MM.1S (cell line): ENCODE data around the gene TMED1.

Experiments
- EZH2 ChIP-seq: fragments of 300-600 bp; sonication (generic); optimal IDR thresholded peaks from 2 replicates; pipeline ENCODE3; 2017; ENCODE audit warnings: low read depth, mild to moderate bottlenecking, antibody characterized with exemption, low read length, mixed read lengths
- TF ChIP-seq, protein P1 (sequence below): fragments of 300-600 bp; sonication (generic); IDR thresholded peaks from 2 replicates; pipeline ENCODE4 v1.5.1; 2016; ENCODE audit warnings: antibody characterized with exemption, low read length, mixed read lengths

DNA sequence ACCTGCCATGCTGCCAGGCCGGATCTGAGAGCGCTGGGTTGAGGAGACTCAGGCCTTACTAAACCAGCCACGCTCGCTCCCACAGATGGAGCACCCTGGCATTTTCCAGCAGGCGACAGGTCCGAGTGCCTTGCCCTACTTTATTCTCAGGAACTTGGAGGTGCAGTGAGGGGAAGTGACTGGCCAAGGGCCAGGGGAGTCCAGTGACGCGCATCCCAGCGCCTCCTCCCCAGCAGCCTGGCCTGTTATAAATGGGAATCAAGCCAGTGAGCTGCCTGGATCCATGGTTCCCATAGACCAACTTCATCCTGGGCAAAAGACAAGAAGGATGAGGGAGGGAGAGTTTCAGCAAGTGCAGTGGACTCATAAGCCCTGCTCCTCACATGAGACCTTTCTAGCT, 35.5 kb downstream of the TMED1 start:
- TF ChIP-seq, protein P1, sequence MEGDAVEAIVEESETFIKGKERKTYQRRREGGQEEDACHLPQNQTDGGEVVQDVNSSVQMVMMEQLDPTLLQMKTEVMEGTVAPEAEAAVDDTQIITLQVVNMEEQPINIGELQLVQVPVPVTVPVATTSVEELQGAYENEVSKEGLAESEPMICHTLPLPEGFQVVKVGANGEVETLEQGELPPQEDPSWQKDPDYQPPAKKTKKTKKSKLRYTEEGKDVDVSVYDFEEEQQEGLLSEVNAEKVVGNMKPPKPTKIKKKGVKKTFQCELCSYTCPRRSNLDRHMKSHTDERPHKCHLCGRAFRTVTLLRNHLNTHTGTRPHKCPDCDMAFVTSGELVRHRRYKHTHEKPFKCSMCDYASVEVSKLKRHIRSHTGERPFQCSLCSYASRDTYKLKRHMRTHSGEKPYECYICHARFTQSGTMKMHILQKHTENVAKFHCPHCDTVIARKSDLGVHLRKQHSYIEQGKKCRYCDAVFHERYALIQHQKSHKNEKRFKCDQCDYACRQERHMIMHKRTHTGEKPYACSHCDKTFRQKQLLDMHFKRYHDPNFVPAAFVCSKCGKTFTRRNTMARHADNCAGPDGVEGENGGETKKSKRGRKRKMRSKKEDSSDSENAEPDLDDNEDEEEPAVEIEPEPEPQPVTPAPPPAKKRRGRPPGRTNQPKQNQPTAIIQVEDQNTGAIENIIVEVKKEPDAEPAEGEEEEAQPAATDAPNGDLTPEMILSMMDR = no peak
- TF ChIP-seq EZH2 = no peak
